K562 (cell line): ENCODE measurements around the gene PRTN3. TPM values are rescaled to one million over a fixed set of nuclear protein-coding genes. Genes with fewer than 3 reads are reported as not detected.

Experiments used
- ARID4B ChIP-seq: sonication (generic); formaldehyde crosslinking; IDR thresholded peaks from 2 replicates; pipeline ENCODE4 v1.8.0; 2022; ENCODE audit warnings: mild to moderate bottlenecking, missing genetic modification reagents
- CGGBP1 ChIP-seq: fragments of 250-450 bp; sonication (Bioruptor Pico); IDR thresholded peaks from 2 replicates; pipeline ENCODE4 v1.9.0; 2021; ENCODE audit warnings: mild to moderate bottlenecking
- CUX1 ChIP-seq: fragments of 200-800 bp; sonication (Bioruptor generic); IDR thresholded peaks from 2 replicates; pipeline ENCODE4 v1.6.1; 2016; ENCODE audit warnings: missing genetic modification characterization, missing compliant biosample characterization
- ESRRA ChIP-seq: fragments of 450-650 bp; IDR thresholded peaks from 2 replicates; pipeline ENCODE4 v1.6.1; 2014; ENCODE audit warnings: low read depth, mild to moderate bottlenecking, moderate library complexity, borderline replicate concordance
- FOXA3 ChIP-seq, 2 experiments: fragments of 450-650 bp in 1 of 2; sonication (generic) in 1 of 2; formaldehyde crosslinking; IDR thresholded peaks in 1 of 2; conservative IDR thresholded peaks in 1 of 2; 2 replicates each; pipeline versions ENCODE4 v1.4.0 to v1.8.0; 2020 to 2022; ENCODE audit warnings: mild to moderate bottlenecking in 2 of 2, missing genetic modification reagents in 1 of 2
- GTF2F1 ChIP-seq: IDR thresholded peaks from 2 replicates; pipeline ENCODE4 v1.6.1; 2011; ENCODE audit warnings: low read depth, low read length, improper control_type of control experiment
- JUN ChIP-seq, 2 experiments: sonication (generic) in 1 of 2; formaldehyde crosslinking in 1 of 2; IDR thresholded peaks; 2 replicates each; pipeline versions ENCODE4 v1.6.1 to v1.8.0; 2012 to 2022; ENCODE audit warnings: borderline replicate concordance in 2 of 2, mild to moderate bottlenecking in 2 of 2, improper control_type of control experiment in 1 of 2, low read depth in 1 of 2, low read length in 1 of 2, missing genetic modification reagents in 1 of 2
- RFX1 ChIP-seq: fragments of 450-650 bp; IDR thresholded peaks from 2 replicates; pipeline ENCODE4 v1.6.1; 2016; ENCODE audit warnings: mild to moderate bottlenecking, moderate library complexity
- polyA plus RNA-seq, 8 experiments: library from polyadenylated mRNA; depleted of rRNA in 4 of 8; stranded (reverse) in 5 of 8; unstranded in 3 of 8; fragments of >200 nt; fragmentation: Nextera tagmentation in 2 of 8; fragmentation: Illumina TruSeq in 1 of 8; extraction: Ambion mirVana in 2 of 8; extraction: Trizol in 1 of 8; gene quantifications; 2 replicates each; pipeline versions ENCODE4 v1.2.1 to v1.2.3, GENCODE V29; 2011 to 2014; ENCODE audit warnings: inconsistent platforms in 1 of 8, missing spikeins in 1 of 8
- total RNA-seq, 7 experiments: library from RNA; depleted of rRNA in 6 of 7; stranded (reverse); fragments of >200 nt in 6 of 7; fragmentation: Illumina TruSeq in 2 of 7; extraction: Trizol in 2 of 7; gene quantifications; 2 replicates each; pipeline versions ENCODE4 v1.2.1 to v1.2.3, GENCODE V29; 2011 to 2021; ENCODE audit warnings: low replicate concordance in 1 of 7
- TF ChIP-seq, protein P1 (sequence below): fragments of 450-650 bp; IDR thresholded peaks from 2 replicates; pipeline ENCODE4 v1.6.1; 2016; ENCODE audit warnings: low read depth, mild to moderate bottlenecking, moderate library complexity
- TF ChIP-seq, protein P2 (sequence below): fragments of 250-450 bp; sonication (Bioruptor Pico); IDR thresholded peaks from 2 replicates; pipeline ENCODE4 v1.8.0; 2021; ENCODE audit warnings: moderate library complexity, mild to moderate bottlenecking, inconsistent platforms

The PRTN3 gene
- total and polyA plus RNA-seq, 9 of the 15 experiments (the other 6 are each of a cell fraction or from before 2014, with no cell fraction given), result 0.14 to 0.86 (median 0.43) TPM; not detected in 3

GRCh38 chr19:862581-863314 lies 21.9 kb downstream of the PRTN3 start (continued):
- peak; percentile 85 for TF ChIP-seq ARID4B
- TF ChIP-seq, protein P1, sequence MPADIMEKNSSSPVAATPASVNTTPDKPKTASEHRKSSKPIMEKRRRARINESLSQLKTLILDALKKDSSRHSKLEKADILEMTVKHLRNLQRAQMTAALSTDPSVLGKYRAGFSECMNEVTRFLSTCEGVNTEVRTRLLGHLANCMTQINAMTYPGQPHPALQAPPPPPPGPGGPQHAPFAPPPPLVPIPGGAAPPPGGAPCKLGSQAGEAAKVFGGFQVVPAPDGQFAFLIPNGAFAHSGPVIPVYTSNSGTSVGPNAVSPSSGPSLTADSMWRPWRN, result 0 out of 2 replicates have a peak, but pooled peaks have one; percentile 17
- TF ChIP-seq CGGBP1 (CRISPR knock-in tag), result no peak
- TF ChIP-seq GTF2F1, result no peak
- no peak for TF ChIP-seq CUX1 (CRISPR knock-in tag)
- no peak; the same call in 1 of the 2 replicates for TF ChIP-seq RFX1
- TF ChIP-seq JUN (IDR thresholded peaks at IDR 0.05; ENCODE audit: borderline replicate concordance, low read depth, low read length), result no peak
- TF ChIP-seq JUN (CRISPR knock-in tag; IDR thresholded peaks at IDR 0.05; ENCODE audit: borderline replicate concordance), result 0 out of 2 replicates have a peak, but pooled peaks have one; percentile 40
- TF ChIP-seq ESRRA, result peak; percentile 62; the same call in 1 of the 2 replicates
- TF ChIP-seq, protein P2, sequence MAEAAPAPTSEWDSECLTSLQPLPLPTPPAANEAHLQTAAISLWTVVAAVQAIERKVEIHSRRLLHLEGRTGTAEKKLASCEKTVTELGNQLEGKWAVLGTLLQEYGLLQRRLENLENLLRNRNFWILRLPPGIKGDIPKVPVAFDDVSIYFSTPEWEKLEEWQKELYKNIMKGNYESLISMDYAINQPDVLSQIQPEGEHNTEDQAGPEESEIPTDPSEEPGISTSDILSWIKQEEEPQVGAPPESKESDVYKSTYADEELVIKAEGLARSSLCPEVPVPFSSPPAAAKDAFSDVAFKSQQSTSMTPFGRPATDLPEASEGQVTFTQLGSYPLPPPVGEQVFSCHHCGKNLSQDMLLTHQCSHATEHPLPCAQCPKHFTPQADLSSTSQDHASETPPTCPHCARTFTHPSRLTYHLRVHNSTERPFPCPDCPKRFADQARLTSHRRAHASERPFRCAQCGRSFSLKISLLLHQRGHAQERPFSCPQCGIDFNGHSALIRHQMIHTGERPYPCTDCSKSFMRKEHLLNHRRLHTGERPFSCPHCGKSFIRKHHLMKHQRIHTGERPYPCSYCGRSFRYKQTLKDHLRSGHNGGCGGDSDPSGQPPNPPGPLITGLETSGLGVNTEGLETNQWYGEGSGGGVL (CRISPR knock-in tag), result no peak
- peak in 1 of 2 experiments; percentile 85; a peak in 2 of 4 replicates for TF ChIP-seq FOXA3 (CRISPR knock-in tag; conservative IDR thresholded peaks at IDR 0.05 in 1 of 2, IDR thresholded peaks at IDR 0.05 in 1 of 2)
